Retinal pigment epithelial cell (primary cell): ENCODE measurements around the gene RSPH10B.
"Not testable (repeated sequence)": the region's sequence is repeated elsewhere in the genome, so short reads cannot be mapped to it uniquely, and the experiment has no call there.

Experiments
- DNase-seq: peaks from one replicate; pipeline ENCODE4 v3.0.0-alpha.2; 2010; ENCODE audit warnings: low read depth
- H3K4me3 ChIP-seq: 2 replicates; pipeline ENCODE4 v1.5.1; 2011; ENCODE audit warnings: mild to moderate bottlenecking, low read length, control low read depth, moderate library complexity
- TF ChIP-seq, protein P1 (sequence below): conservative IDR thresholded peaks from 2 replicates; pipeline ENCODE4 v1.5.1; 2011; ENCODE audit warnings: low read depth, low read length, control low read depth, inconsistent platforms

The RSPH10B gene

DNA sequence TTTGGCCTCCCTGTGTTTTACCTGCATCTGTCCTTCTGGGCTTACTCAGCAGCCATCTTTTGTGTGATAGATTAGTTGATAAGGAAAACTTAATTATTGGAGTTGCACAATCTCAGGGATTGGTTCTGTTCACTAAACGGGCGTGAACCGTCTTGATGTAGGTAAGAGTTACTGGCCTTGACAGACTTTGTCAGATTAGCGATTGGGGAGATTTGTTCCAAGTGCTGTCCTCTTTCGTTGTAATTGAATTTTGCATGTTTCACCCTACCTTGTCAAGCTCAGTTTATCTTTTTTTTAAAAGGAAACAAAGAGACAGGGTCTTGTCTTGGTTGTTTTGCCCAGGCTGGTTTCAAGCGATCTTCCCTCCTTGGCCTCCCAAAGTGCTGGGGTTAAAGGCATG is 67.5 kb downstream of the RSPH10B start:
- not testable (repeated sequence) for H3K4me3 ChIP-seq, DNase-seq

DNA sequence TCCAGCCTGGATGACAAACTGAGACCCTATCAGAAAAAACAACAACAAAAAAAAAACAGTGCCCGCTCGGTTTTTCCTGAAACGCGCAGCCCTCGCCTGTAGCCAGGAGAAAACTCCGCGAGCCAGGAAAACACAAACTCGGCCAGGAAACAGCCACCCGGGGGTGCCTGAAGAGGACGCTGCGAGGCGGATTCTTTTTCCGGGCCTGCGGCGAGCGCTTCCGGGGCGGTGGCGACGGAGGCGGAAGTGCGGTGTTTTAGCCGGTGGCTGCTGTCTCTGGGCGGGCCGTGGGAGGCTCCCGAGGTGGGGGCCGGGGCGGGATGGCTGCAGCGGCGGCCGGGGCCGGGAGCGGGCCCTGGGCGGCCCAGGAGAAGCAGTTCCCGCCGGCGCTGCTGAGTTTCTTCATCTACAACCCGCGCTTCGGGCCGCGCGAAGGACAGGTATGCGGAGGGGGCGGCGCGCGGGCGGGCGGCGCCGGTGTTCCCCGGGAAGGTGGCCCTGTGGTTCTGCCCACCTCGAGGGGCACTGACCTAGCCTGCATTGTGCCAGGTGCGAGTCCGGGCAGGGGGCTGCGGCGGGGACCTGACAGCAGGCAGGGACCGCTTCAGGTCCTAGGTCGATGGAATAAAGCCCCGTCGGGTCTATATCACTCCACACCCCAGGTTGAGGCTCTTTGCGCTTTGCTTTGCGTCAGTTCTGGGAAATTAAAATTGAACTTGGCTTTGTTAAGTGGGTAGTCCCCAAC is 71.8 kb downstream of the RSPH10B start, which contains the start of gene CCZ1:
CCZ1 (plus strand) TSS at position 254 of the 745 bp plus-strand sequence; CDS start at position 321, 67 bp downstream.
- TF ChIP-seq, protein P1, sequence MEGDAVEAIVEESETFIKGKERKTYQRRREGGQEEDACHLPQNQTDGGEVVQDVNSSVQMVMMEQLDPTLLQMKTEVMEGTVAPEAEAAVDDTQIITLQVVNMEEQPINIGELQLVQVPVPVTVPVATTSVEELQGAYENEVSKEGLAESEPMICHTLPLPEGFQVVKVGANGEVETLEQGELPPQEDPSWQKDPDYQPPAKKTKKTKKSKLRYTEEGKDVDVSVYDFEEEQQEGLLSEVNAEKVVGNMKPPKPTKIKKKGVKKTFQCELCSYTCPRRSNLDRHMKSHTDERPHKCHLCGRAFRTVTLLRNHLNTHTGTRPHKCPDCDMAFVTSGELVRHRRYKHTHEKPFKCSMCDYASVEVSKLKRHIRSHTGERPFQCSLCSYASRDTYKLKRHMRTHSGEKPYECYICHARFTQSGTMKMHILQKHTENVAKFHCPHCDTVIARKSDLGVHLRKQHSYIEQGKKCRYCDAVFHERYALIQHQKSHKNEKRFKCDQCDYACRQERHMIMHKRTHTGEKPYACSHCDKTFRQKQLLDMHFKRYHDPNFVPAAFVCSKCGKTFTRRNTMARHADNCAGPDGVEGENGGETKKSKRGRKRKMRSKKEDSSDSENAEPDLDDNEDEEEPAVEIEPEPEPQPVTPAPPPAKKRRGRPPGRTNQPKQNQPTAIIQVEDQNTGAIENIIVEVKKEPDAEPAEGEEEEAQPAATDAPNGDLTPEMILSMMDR, result peak; percentile 28
- H3K4me3 ChIP-seq, result peak within 1 kb of the TSS; percentile 42
- not testable (repeated sequence) for DNase-seq

DNA sequence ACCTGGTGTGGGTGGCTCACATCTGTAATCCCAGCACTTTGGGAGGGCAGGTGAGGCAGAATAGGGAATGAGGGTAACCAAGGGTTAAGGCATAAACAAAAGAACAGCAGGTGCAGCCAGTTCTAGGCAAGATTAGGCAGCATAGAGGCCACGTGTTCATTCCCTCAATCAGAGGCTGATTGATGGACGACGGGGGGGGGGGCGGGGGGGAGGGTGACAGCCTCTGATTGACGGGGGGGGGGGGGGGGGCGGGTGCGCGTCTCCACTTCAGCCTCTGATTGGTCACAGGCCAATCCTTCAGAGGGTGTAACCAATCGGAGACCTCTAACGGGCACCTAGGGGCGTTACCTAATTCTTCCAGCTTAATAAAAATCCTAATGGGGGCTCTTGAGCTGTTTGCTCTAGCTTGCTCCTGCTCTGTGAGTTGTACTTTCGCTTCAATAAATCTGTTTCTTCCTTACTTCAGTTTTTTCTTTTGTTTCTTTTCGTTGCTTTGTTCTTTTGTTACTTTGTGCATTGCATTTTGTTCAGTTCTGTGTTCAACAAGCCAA is 73.0 kb downstream of the RSPH10B start:
- not testable (repeated sequence) for DNase-seq, H3K4me3 ChIP-seq

DNA sequence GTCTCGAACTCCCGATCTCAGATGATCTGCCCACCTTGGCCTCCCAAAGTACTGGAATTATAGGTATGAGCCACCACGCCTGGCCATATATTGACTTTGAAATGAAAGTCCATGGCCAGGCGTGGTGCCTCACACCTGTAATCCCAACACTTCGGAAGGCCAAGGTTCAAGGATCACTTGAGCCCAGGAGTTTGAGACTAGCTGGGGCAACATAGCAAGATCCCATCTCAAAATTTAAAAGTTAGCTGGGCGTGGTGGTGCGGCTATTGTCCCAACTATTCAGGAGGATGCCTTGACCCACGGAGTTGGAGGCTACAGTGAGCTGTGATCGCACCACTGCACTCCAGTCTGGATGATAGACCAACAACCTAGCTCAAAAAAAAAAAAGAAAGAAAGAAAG is 78.0 kb downstream of the RSPH10B start:
- DNase-seq, result no peak
- H3K4me3 ChIP-seq, result no peak overlapping the region
- TF ChIP-seq, protein P1, result no peak

DNA sequence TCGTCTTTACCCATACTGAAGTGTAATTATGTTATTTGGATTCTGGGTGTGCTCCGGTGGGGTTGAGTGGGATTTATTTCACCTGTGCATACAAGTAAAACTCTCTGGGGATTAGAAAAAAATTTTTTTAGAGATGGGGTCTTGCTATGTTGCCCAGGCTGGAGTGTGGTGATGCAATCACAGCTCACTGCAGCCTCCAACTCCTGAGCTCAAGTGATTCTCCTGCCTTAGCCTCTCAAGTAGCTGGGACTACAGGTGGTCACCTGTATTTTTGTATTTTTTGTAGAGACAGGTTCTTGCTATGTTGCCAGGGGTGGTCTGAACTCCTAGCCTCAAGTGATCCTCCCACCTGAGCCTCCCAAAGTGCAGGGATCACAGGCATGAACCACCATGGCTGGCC is 80.2 kb downstream of the RSPH10B start:
- DNase-seq, H3K4me3 ChIP-seq: not testable (repeated sequence)

DNA sequence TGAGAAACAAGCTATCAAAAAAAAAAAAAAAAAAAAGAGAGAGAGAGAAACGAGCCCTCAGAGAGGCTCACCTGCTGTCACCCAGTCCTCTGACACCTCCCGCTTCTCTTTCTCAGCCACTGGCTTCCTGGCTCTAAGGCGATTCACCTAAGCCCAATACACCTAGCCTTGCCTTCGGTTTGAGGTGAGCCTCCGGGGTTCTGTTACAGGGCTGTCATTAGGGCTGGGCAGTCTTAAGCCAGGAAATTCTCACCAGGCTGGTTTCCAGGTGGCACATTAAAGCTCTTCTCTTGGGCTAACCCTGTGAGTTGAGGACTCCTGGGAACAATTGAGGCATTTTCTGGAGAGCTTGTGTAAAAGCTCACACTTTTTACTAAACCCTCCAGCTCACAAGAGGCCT is 82.5 kb downstream of the RSPH10B start:
- DNase-seq, H3K4me3 ChIP-seq: not testable (repeated sequence)

DNA sequence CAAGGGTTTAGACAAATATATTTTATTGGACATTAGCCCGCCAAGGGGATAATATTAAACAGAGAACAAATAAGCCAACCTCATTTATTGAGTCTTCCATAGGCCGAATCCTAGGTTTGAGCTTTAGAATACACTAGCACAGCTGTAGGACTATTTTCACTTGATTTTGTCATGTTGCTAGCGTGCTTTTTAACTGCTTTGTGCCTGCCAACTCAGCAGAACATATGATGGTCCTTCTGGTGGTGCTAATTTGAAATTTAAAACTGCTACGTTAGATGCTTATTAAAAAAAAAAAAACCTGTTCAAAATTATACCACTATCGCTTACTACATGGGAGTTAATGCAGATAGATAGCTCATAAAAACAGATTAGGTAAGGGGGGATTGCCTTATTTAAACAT is 86.1 kb downstream of the RSPH10B start:
- H3K4me3 ChIP-seq, DNase-seq: not testable (repeated sequence)

DNA sequence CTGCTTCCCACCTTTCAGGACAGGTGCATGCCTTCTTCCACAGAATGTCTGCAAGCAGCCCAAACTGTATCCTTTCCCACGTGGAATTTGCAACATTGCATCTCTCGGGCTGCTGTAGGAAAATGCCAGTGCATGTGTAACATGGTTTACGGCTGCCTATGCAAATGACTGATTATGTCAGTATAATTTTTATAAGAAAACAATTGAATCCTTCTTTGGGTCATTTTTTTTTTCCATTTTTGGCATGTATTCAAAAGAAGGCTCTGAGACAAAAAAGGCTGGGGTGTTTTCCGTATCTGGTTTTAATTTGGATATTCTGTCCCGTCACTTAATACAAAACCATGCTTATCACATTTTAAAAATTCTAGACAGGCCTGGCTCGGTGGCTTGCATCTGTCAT is 90.4 kb downstream of the RSPH10B start:
- DNase-seq, H3K4me3 ChIP-seq: not testable (repeated sequence)

DNA sequence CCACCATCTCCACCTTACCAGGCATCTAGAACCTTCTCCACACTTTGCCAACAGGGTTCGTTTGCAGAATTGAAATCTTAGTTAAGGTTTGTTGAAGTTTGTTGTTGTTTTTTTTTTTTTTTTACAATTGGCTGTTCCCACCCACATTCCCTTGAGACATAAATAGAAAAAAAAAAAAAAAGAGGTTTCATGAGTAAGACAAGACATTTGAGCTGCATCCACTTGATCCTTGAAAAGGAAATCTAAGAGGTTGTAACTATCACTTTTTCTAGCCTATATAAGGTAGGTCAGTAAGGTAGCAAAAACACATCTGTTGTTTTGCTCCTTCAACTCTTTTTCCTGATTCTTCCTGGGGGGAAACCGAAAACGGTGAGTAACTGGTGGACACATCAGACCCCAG is 90.9 kb downstream of the RSPH10B start:
- H3K4me3 ChIP-seq, DNase-seq: not testable (repeated sequence)
